GM23248 (cell line): ENCODE measurements around the gene PIP5K1C. TPM values are rescaled to one million over a fixed set of nuclear protein-coding genes. Genes with fewer than 3 reads are reported as not detected.

ENCODE experiments used
- DNase-seq: peaks from one replicate; pipeline ENCODE4 v3.0.0-alpha.2; 2015
- H2AFZ ChIP-seq: fragments of 200-600 bp; sonication (generic); 2 replicates; pipeline ENCODE4 v1.6.1; 2016; ENCODE audit warnings: antibody characterized with exemption
- H3F3A ChIP-seq: fragments of 200-600 bp; sonication (generic); 2 replicates; pipeline ENCODE4 v1.6.1; 2016; ENCODE audit warnings: mild to moderate bottlenecking, antibody characterized with exemption, mixed run types; ENCODE audit not compliant: insufficient read depth
- H3K27ac ChIP-seq: fragments of 200-600 bp; sonication (generic); 2 replicates; pipeline ENCODE4 v1.5.1; 2016; ENCODE audit warnings: mild to moderate bottlenecking
- H3K27me3 ChIP-seq: fragments of 200-600 bp; sonication (generic); replicated peaks from 2 replicates; pipeline ENCODE4 v1.6.1; 2016; ENCODE audit warnings: mild to moderate bottlenecking; ENCODE audit not compliant: insufficient read depth
- H3K36me3 ChIP-seq: fragments of 200-600 bp; sonication (generic); 2 replicates; pipeline ENCODE4 v1.6.1; 2016; ENCODE audit warnings: low read depth, mild to moderate bottlenecking
- H3K4me1 ChIP-seq: fragments of 200-600 bp; sonication (generic); 2 replicates; pipeline ENCODE4 v1.6.1; 2016; ENCODE audit warnings: mild to moderate bottlenecking; ENCODE audit not compliant: insufficient read depth
- H3K4me2 ChIP-seq: fragments of 200-600 bp; sonication (generic); one replicate; pipeline ENCODE4 v1.6.1; 2016; ENCODE audit warnings: mild to moderate bottlenecking; ENCODE audit not compliant: unreplicated experiment
- H3K4me3 ChIP-seq: fragments of 200-600 bp; sonication (generic); 2 replicates; pipeline ENCODE4 v1.5.1; 2016; ENCODE audit warnings: mild to moderate bottlenecking
- H3K79me2 ChIP-seq: fragments of 200-600 bp; sonication (generic); 2 replicates; pipeline ENCODE4 v1.6.1; 2016; ENCODE audit warnings: mild to moderate bottlenecking; ENCODE audit not compliant: insufficient read depth
- H3K9ac ChIP-seq: fragments of 200-600 bp; sonication (generic); 2 replicates; pipeline ENCODE4 v1.6.1; 2016; ENCODE audit warnings: mild to moderate bottlenecking
- H3K9me2 ChIP-seq: fragments of 200-600 bp; sonication (generic); 2 replicates; pipeline ENCODE4 v1.6.1; 2016; ENCODE audit warnings: mixed run types, mild to moderate bottlenecking, moderate library complexity; ENCODE audit not compliant: insufficient read depth
- H3K9me3 ChIP-seq: fragments of 200-600 bp; sonication (generic); one replicate; pipeline ENCODE4 v1.6.1; 2017; ENCODE audit warnings: low read depth
- H4K20me1 ChIP-seq: fragments of 200-600 bp; sonication (generic); 2 replicates; pipeline ENCODE4 v1.6.0; 2016; ENCODE audit not compliant: insufficient read depth
- EZH2 ChIP-seq: fragments of 200-600 bp; sonication (generic); IDR thresholded peaks from 2 replicates; pipeline ENCODE4 v1.6.1; 2018; ENCODE audit warnings: antibody characterized with exemption, mild to moderate bottlenecking; ENCODE audit not compliant: insufficient read depth, poor library complexity, severe bottlenecking
- EZH2phosphoT487 ChIP-seq: fragments of 200-600 bp; sonication (generic); IDR thresholded peaks from 2 replicates; pipeline ENCODE4 v1.6.1; 2018; ENCODE audit warnings: antibody characterized with exemption, moderate library complexity, mild to moderate bottlenecking, low read depth; ENCODE audit not compliant: insufficient read depth
- WGBS, 2 experiments: methylation state at CpG; one replicate each; pipeline ENCODE4 v1.1.6; 2015 to 2017; ENCODE audit warnings: low lambda C conversion rate in 2 of 2, low coverage in 1 of 2; ENCODE audit errors: missing lambda C conversion rate in 2 of 2; 5-methylcytosine and 5-hydroxymethylcytosine counted together
- in situ Hi-C: fragments of 300-500 bp; cut with MboI; formaldehyde crosslinking; loops from 2 replicates; pipeline ENCODE4 v1.15.0; 2020
- polyA plus RNA-seq: library from polyadenylated mRNA; unstranded; fragments of >200 nt; fragmentation: Nextera tagmentation; extraction: Ambion mirVana; gene quantifications from 2 replicates; pipeline ENCODE4 v1.2.1, GENCODE V29; 2016
- total RNA-seq: library from RNA; depleted of rRNA; stranded (reverse); fragments of >200 nt; shearing (Covaris generic); gene quantifications from 2 replicates; pipeline ENCODE4 v1.2.3, GENCODE V29; 2014

PIP5K1C gene
- total and polyA plus RNA-seq, 2 experiments from 2014 or later = 31.2 to 34.0 TPM

DNA sequence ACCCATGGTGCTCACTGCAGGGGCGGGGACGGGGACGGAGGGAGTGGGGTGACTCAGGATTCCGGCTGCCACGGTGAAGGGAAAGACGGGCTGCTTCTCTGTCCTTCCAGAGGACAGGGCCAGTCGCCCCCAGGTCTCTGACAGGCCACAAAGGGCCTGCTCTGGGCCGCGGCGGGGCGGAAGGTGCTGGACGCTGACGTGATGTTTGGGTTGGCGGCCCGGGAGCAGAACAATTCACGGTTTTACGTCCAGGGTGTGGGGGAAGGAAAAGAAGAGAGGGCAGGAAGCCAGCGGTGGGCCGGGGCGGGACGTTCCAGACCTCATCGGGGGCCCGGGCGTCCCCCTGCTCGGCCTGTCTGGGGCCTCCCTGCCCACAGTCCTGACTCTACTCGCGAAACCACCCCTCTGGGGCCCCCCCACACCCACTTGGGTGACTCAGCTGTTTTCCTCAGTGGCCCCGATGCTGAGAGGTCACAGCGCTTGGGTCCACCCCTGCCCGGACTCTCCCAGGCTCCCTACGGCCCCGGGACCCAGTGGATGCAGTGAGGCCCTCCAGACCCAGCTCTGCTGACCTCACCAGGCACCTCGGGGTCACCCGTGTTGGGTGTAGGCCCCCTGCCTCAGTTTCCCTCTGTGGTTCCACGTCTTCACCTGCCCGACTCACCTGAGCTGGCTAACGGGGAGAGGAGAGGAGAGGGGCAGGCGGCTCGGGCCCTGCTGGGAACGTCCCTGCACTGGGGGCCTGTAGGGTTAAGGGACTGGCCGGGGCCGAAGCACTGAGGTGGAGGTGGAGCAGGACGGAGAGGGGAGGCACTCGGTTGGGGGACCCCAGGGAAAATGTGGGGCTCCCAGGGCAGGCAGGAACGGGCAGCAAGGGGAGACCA is 29.2 kb downstream of the PIP5K1C start:
- H3K27me3 ChIP-seq = no peaks in the 10 kb centered on the region
- in situ Hi-C loops = no loop called here
- H3K9me2 ChIP-seq = no peaks in the 10 kb centered on the region
- H3K27ac ChIP-seq = peak overlapping the region; percentile 89
- no peaks in the 10 kb centered on the region for H4K20me1 ChIP-seq
- peak overlapping the region; percentile 87 for H3K9ac ChIP-seq
- no peaks in the 10 kb centered on the region for H3K36me3 ChIP-seq
- peak; percentile 85 for DNase-seq
- H3K4me3 ChIP-seq = peak overlapping the region; percentile 58
- 23 to 47% methylated on average over 18 to 45 of the region's 45 CpGs for WGBS, 2 experiments
- no peak for TF ChIP-seq EZH2
- TF ChIP-seq EZH2phosphoT487 = no peak
- no peaks in the 10 kb centered on the region for H3K9me3 ChIP-seq
- peaks cover 12% of the 10 kb centered on the region for H3K4me1 ChIP-seq
- peaks cover 41% of the 10 kb centered on the region for H3K79me2 ChIP-seq
- H2AFZ ChIP-seq = peak overlapping the region; percentile 17; the same call in 1 of the 2 replicates
- peak overlapping the region; percentile 54 for H3K4me2 ChIP-seq
- H3F3A ChIP-seq = no peaks in the 10 kb centered on the region

DNA sequence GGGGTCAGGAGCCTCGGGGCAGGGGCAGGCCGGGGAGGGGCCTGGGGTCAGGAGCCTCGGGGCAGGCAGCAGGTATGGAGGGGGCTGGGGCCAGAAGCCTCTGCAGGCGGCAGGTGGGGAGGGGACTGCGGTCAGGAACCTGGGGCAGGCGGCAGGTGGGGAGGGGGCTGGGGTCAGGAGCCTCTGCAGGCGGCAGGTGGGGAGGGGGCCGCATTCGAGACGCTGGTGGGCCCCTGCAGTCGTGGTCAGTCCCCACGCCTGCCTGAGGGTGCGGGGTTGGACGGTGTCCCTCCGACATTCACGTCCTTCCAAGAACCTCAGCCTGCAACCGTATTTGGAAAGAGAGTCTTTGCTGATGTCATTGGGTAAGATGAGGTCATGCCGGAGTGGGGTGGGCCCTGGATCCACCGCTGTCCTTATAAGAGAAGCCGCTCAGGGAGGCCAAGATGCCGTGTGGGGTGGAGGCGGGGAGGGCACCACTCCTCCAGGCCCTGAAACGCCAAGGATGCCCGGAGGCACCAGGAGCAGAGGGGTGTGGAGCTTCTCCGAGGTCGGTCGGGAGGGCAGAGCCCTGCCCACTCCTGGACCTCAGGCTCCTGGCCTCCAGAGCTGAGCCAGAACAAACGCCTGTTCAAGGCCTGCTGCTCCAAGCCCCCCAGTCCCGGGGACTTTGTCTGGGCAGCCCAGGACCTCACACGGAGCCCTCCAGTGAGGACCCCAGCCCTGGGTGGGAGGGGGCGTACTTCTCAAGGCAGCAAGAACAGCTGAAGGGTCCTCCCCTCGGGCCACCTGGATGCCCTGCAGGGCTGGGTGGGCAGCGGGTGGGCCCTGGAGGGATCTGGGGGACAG is 30.1 kb downstream of the PIP5K1C start:
- DNase-seq = peak; percentile 95
- Histone ChIP-seq H3K27ac (peak overlapping the region; percentile 89), H3K4me3 (peak overlapping the region; percentile 58), H4K20me1 (no peaks in the 10 kb centered on the region), H3K79me2 (peaks cover 38% of the 10 kb centered on the region), H3F3A (no peaks in the 10 kb centered on the region), H2AFZ (peak overlapping the region; percentile 17; the same call in 1 of the 2 replicates), H3K36me3 (no peaks in the 10 kb centered on the region), H3K4me1 (peaks cover 12% of the 10 kb centered on the region), H3K27me3 (no peaks in the 10 kb centered on the region), H3K9me3 (no peaks in the 10 kb centered on the region), H3K4me2 (peak overlapping the region; percentile 54), H3K9me2 (no peaks in the 10 kb centered on the region), H3K9ac (peak overlapping the region; percentile 87)
- TF ChIP-seq EZH2 = no peak
- no peak for TF ChIP-seq EZH2phosphoT487
- WGBS, 2 experiments = 9 to 22% methylated on average over 21 to 23 of the region's 33 CpGs
- in situ Hi-C loops = no loop called here

DNA sequence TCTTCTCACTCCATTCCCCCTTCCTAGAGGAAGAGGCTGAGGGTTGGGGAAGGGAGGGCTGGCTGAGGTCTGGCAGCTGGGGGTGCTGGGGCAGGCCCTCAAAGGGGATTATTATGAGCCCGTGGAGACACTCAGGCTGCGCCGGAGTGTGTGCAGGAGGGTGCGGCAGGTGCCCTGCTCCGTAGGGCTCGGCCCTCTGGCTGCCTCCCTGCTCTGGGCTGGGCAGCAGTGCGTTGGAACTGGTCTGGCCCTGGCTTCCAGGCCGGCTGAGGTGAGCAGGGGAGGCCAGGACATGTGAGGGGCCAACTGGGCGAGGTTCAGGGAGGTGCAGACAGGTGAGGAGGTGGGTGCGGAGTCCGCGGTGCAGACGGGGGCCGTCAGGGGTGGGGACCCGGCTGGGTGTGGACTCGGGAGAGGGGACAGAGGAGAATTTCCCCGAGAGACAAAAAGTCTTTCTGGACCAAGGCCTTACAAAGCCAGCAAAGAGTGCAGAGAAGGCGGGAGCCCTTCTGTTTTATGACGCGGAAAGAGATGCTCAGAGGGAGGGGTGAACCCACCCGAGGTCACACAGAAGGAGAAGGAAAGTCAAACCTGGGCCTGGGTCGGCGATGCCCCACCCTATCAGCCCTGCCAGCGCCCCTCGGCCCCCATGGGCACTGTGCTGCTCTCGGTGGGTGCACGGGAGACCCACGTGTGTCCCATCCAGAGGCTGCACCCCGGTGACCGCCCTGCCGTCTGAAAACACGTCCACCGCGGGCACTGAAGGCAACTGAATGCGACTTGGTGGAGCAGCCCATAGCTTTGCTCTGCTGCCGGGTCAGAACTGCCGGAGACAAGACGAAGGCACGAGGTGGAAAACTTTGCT is 31.0 kb downstream of the PIP5K1C start:
- no peaks in the 10 kb centered on the region for H3K9me3 ChIP-seq
- in situ Hi-C loops = no loop called here
- peaks cover 31% of the 10 kb centered on the region for H3K79me2 ChIP-seq
- no peaks in the 10 kb centered on the region for H3K9me2 ChIP-seq
- H3F3A ChIP-seq = no peaks in the 10 kb centered on the region
- 78 to 80% methylated on average over 33 to 39 of the region's 39 CpGs for WGBS, 2 experiments
- H3K4me3 ChIP-seq = no peak overlapping the region
- no peak for DNase-seq
- TF ChIP-seq EZH2 (no peak), EZH2phosphoT487 (no peak)
- H3K4me2 ChIP-seq = no peak overlapping the region
- no peak overlapping the region for H2AFZ ChIP-seq
- no peak overlapping the region for H3K9ac ChIP-seq
- no peaks in the 10 kb centered on the region for H4K20me1 ChIP-seq
- peaks cover 12% of the 10 kb centered on the region for H3K4me1 ChIP-seq
- H3K27ac ChIP-seq = no peak overlapping the region; the same call in 1 of the 2 replicates
- H3K27me3 ChIP-seq = no peaks in the 10 kb centered on the region
- H3K36me3 ChIP-seq = no peaks in the 10 kb centered on the region
